Measurements from ENCODE around the gene LAMA4. TPM values are rescaled to one million over a fixed set of nuclear protein-coding genes. Genes with fewer than 3 reads are reported as not detected.

LAMA4 gene
- total RNA-seq, 1 experiment from 2014 or later, result 1.1 TPM

- WGBS (ENCODE audit: extremely low coverage, insufficient read length, low lambda C conversion rate), result no CpG with 5 or more reads among the region's 3 CpGs
- Histone ChIP-seq H3K4me2 (ENCODE audit: insufficient read depth, insufficient read length, low read length) (no peak overlapping the region), H3K18ac (ENCODE audit: insufficient read length, low read depth, low read length) (no peak overlapping the region), H2BK12ac (ENCODE audit: insufficient read length, low read depth, low read length) (no peak overlapping the region), H4K5ac (ENCODE audit: insufficient read length, low read depth, low read length) (no peak overlapping the region), H3K4ac (ENCODE audit: low read depth, low read length) (no peak overlapping the region), H2BK15ac (ENCODE audit: low read depth, low read length) (no peak overlapping the region), H2AK5ac (ENCODE audit: insufficient read length, low read length) (no peak overlapping the region), H3K23ac (ENCODE audit: insufficient read length, low read depth, low read length) (no peak overlapping the region), H3T11ph (ENCODE audit: low read length) (no peak overlapping the region), H3K79me1 (ENCODE audit: insufficient read depth, low read depth, low read length, poor library complexity, severe bottlenecking) (no peaks in the 10 kb centered on the region), H3K27me3 (ENCODE audit: insufficient read depth, low read length) (no peaks in the 10 kb centered on the region), H3K27ac (ENCODE audit: insufficient read length, low read depth, low read length) (no peak overlapping the region), H2BK5ac (ENCODE audit: insufficient read length, low read length) (no peak overlapping the region), H3K14ac (ENCODE audit: insufficient read depth, low read length) (no peak overlapping the region), H3K9me3 (ENCODE audit: control insufficient read depth, low read depth, low read length) (no peaks in the 10 kb centered on the region), H3K9ac (ENCODE audit: extremely low read depth, insufficient read length, low read length) (no peak overlapping the region), H2AFZ (ENCODE audit: low read length) (no peak overlapping the region), H3K79me2 (ENCODE audit: insufficient read depth, low read length) (no peaks in the 10 kb centered on the region), H3K56ac (ENCODE audit: insufficient read length, low read depth, low read length) (no peak overlapping the region), H4K8ac (replicated peaks; ENCODE audit: insufficient read length, low read depth, low read length) (no peak overlapping the region), H4K91ac (ENCODE audit: insufficient read length, low read depth, low read length) (no peak overlapping the region), H2BK20ac (ENCODE audit: low read depth, low read length, poor library complexity, severe bottlenecking) (no peak overlapping the region), H3K23me2 (ENCODE audit: insufficient read length, low read depth, low read length, poor library complexity, severe bottlenecking) (no peaks in the 10 kb centered on the region), H2BK120ac (ENCODE audit: low read depth, low read length, poor library complexity, severe bottlenecking) (no peak overlapping the region), H3K4me1 (ENCODE audit: insufficient read depth, low read length) (no peaks in the 10 kb centered on the region), H4K20me1 (ENCODE audit: control insufficient read depth, insufficient read depth, insufficient read length) (no peaks in the 10 kb centered on the region)
- no peak for TF ChIP-seq CTCF (conservative IDR thresholded peaks at IDR 0.05)
- H3K27ac Mint-ChIP-seq, result no peak overlapping the region
- no peaks in the 10 kb centered on the region for H3K9me3 Mint-ChIP-seq
- no peaks in the 10 kb centered on the region for H3K4me1 Mint-ChIP-seq
- DNase-seq, result no peak
- H3K4me3 Mint-ChIP-seq, result no peak overlapping the region
- H3K27me3 Mint-ChIP-seq (ENCODE audit: low read depth), result no peaks in the 10 kb centered on the region
- no peaks in the 10 kb centered on the region for H3K36me3 Mint-ChIP-seq (ENCODE audit: insufficient read depth in 1 of 3, low read depth in 3 of 3)
Measured at GRCh38 chr6:112269979-112270566, 15.7 kb upstream of the LAMA4 start.
